ENCODE results near the gene DAP. TPM values are rescaled to one million over a fixed set of nuclear protein-coding genes. Genes with fewer than 3 reads are reported as not detected.

The DAP gene
- total and polyA plus RNA-seq, 10 of the 15 experiments (the other 5 are each of a cell fraction or from before 2014, with no cell fraction given), result 12.9 to 130 (median 49.9) TPM

- BruUV-seq (replicated peaks), result no TSS peak
- peak overlapping the region; percentile 30 for H3K4me2 ChIP-seq (ENCODE audit: control insufficient read depth, insufficient read depth)
- in situ Hi-C loops (cut with MboI) (no loop called here), intact Hi-C loops (cut with micrococcal nuclease; ENCODE audit: unreplicated experiment) (loop anchor here (10.0 kb wide), 1 partner anchor 302 kb away; no protein-coding TSS in a partner anchor)
- H3K4me3 ChIP-seq, result peak overlapping the region; percentile 53
- H3K9me3 ChIP-seq (replicated peaks; ENCODE audit: control insufficient read depth, insufficient read depth, low read length), result no peaks in the 10 kb centered on the region
- no peak overlapping the region for H3K9ac ChIP-seq (ENCODE audit: control insufficient read depth, insufficient read depth, low read length)
- DNase-seq (ENCODE audit: low read depth, low spot score) (peak; percentile 36), ATAC-seq (peak; percentile 50), FAIRE-seq (peak; percentile 84)
- H4K20me1 ChIP-seq (ENCODE audit: control insufficient read depth, insufficient read depth), result no peaks in the 10 kb centered on the region; the same call in 1 of the 2 replicates
- H2AFZ ChIP-seq (ENCODE audit: control insufficient read depth, low read depth, low read length), result no peak overlapping the region
- WGBS (ENCODE audit: insufficient coverage, insufficient replicate concordance, low lambda C conversion rate, missing lambda C conversion rate), result 2% methylated on average over 2 of the region's 2 CpGs
- peaks cover 11% of the 10 kb centered on the region; the same call in 1 of the 2 replicates for H3K4me1 ChIP-seq (ENCODE audit: control insufficient read depth, insufficient read depth, low read length)
- CTCF ChIA-PET, result interaction anchor here (1.0 to 1.6 kb wide), 3 partner anchors 44 to 129 kb away, joined by 3 to 6 read pairs (median 4); no protein-coding TSS in a partner anchor
- RAD21 ChIA-PET (ENCODE audit: unreplicated experiment), result interaction anchor here (1.0 to 3.1 kb wide), 3 partner anchors 19 to 54 kb away, joined by 3 to 12 read pairs (median 5); no protein-coding TSS in a partner anchor
- peak overlapping the region; percentile 45 for H3K27ac ChIP-seq (ENCODE audit: control insufficient read depth, insufficient read depth)
- no peaks in the 10 kb centered on the region for H3K27me3 ChIP-seq (replicated peaks in 1 of 2; ENCODE audit: control insufficient read depth in 2 of 2, insufficient read depth in 2 of 2, low read length in 1 of 2)
- peaks cover 6 to 17% of the 10 kb centered on the region in 2 experiments for H3K36me3 ChIP-seq (ENCODE audit: control insufficient read depth in 2 of 2, insufficient read depth in 2 of 2, low read length in 1 of 2)
- H3K79me2 ChIP-seq (ENCODE audit: control insufficient read depth, insufficient read depth, low read length), result peaks cover 81% of the 10 kb centered on the region
- POLR2A ChIA-PET, result interaction anchor here (0.6 to 1.0 kb wide), 3 partner anchors 18 to 148 kb away, joined by 3 read pairs; no protein-coding TSS in a partner anchor
- SMC1A ChIA-PET (ENCODE audit: uncharacterized antibody, unreplicated experiment), result interaction anchor here (1.6 to 2.8 kb wide), 2 partner anchors 15 to 21 kb away, joined by 5 to 10 read pairs; no protein-coding TSS in a partner anchor
- TF ChIP-seq ZSCAN29 (IDR thresholded peaks at IDR 0.05) (no peak), DPF2 (IDR thresholded peaks at IDR 0.05) (peak; percentile 74), YY1 (IDR thresholded peaks at IDR 0.05; ENCODE audit: low read depth, low read length) (no peak), MEF2B (IDR thresholded peaks at IDR 0.05; ENCODE audit: partially characterized antibody, poor library complexity, severe bottlenecking) (peak; percentile 85), ZNF217 (IDR thresholded peaks at IDR 0.05) (0 out of 2 replicates have a peak, but pooled peaks have one; percentile 50), CBX5 (IDR thresholded peaks at IDR 0.05; ENCODE audit: low read depth) (no peak), GABPA (IDR thresholded peaks at IDR 0.05; ENCODE audit: low read depth) (no peak), EZH2 (IDR thresholded peaks at IDR 0.05; ENCODE audit: borderline replicate concordance, control insufficient read depth, low read depth, low read length) (no peak), RELB (IDR thresholded peaks at IDR 0.05; ENCODE audit: low read depth) (peak; percentile 49; the same call in 1 of the 2 replicates), NFXL1 (IDR thresholded peaks at IDR 0.05; ENCODE audit: borderline replicate concordance) (no peak), SMC3 (IDR thresholded peaks at IDR 0.05; ENCODE audit: borderline replicate concordance, low read length) (no peak), IRF4 (IDR thresholded peaks at IDR 0.05; ENCODE audit: low read depth, low read length) (peak; percentile 63), USF1 (IDR thresholded peaks at IDR 0.05; ENCODE audit: borderline replicate concordance, extremely low read length, insufficient read depth, low read depth, low read length) (no peak), BHLHE40 (IDR thresholded peaks at IDR 0.05; ENCODE audit: borderline replicate concordance in 1 of 2, low read depth in 2 of 2, low read length in 1 of 2) (peak in 1 of 2 experiments; percentile 19; a peak in 1 of 4 replicates), PRDM15 (CRISPR knock-in tag; IDR thresholded peaks at IDR 0.05) (no peak), IKZF1 (conservative IDR thresholded peaks at IDR 0.05) (peak; percentile 71), EP300 (IDR thresholded peaks at IDR 0.05; ENCODE audit: borderline replicate concordance in 1 of 2, control insufficient read depth in 1 of 2, low read depth in 2 of 2, low read length in 2 of 2) (peak; percentile 32 to 48; a peak in 2 of 4 replicates), SREBF2 (IDR thresholded peaks at IDR 0.05; ENCODE audit: low read length) (no peak)
These were observed 4.5 kb downstream of the DAP start for GRCh38 chr5:10756549-10756948.

Data from GM12878 (cell line).